HG02885 (cell line): ENCODE measurements around the gene PRKN.
"Not testable (repeated sequence)": the region's sequence is repeated elsewhere in the genome, so short reads cannot be mapped to it uniquely, and the experiment has no call there.

Experiments used
- ATAC-seq: cut with Tn5 transposase; IDR thresholded peaks from one replicate; pipeline ENCODE4 v1.9.1; 2021; ENCODE audit warnings: mild to moderate bottlenecking; ENCODE audit not compliant: unreplicated experiment, poor library complexity

Gene PRKN

GRCh38 chr6:161903584-161904212 is 823.9 kb downstream of the PRKN start:
- ATAC-seq: no peak

- no peak for ATAC-seq
Measured at GRCh38 chr6:161901740-161902426, 825.7 kb downstream of the PRKN start.

DNA sequence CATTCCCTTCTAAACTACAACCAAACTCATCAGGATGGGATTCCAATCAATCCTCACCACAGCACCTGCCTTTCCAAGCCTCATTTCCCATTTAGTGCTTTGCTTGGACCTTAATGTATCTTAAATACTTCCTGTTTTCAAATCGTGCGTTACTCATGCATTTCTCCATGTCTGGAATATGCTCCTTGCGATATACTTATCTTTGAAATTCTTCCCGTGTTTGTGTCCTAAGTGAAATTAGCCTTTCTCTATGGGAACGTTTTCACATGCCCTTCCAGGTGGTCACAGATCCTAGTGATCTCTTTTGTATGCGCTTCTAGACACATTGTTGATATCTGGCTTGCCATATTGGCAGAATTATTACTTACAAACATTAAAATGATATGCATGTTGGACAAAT is 833.1 kb downstream of the PRKN start:
- ATAC-seq: no peak

- no peak for ATAC-seq
Measured at GRCh38 chr6:161891542-161891941, 836.0 kb downstream of the PRKN start.

DNA sequence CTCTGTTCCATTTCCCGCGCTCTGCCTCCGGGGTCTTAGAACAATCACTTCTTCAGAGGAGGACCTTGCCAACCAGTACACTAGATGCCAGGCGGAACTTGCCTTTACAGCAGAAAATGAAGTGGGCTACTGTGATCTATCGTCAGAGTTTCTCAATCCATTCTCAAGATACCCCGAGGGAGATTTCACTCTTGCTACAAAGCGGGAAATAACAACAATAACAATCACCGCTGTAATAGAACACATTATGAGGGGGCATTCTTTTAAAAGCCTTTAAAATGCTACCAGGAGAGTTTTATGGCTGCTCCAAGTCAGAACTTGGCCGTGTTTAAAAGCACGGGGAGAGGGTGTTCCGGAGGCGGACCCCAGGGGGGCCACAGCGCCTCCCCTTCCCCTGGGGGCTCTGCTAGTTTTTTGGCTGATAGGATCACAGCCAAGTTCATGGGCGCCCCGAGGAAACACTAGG is 836.7 kb downstream of the PRKN start:
- ATAC-seq: no peak

DNA sequence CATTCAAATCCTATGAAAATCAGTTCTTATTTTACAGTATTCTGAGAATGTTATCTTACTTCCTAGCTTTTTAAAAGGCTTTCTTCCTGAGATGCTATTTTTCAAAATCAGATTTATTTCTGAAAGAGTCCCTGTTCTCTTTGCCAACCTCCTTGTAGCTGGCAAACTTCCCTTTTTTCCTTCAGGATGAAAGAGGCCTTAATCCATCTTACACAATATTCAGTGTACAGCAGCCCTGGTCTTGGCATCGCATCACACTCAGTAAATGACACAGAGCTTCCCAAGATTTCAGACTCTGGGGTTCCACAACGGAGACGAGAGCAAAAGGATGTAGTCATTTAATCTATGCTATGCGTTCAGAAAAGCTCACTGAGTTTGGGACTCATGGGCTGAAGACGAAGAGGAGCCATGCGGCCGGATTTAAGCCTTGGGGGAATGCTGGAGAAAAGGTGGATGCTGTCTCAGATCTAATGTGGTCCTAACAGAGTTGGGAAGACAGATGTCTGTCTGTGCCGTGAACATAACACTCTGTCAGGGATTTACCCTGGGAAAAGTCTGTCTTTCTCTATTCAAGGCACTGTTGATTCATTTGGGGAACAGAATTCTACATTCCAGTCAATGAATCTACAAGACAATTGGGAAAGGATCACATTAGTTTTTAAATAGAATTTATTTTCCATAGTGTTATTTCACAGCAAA is 837.3 kb downstream of the PRKN start:
- no peak for ATAC-seq

DNA sequence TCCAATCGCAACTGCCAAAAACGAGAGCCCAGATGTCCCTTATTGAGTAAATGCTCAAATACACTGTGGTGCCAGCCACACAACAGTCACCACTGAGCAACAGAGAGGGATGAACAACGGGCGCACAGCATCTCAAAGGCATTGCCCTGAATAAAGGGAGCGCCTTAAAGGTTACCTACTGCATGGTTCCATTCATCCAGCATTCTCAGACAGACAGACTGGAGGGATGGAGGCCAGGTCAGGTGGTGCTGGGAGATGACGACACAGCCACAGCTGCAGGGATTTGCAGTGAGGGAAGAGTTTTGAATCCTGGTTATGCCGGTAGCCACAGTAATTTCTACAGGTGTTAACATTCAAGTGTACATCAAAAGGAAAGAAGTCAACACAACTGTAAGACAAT is 838.2 kb downstream of the PRKN start:
- no peak for ATAC-seq

GRCh38 chr6:161886545-161886944 is 841.0 kb downstream of the PRKN start:
- ATAC-seq: not testable (repeated sequence)

- ATAC-seq: no peak
Measured at GRCh38 chr6:161884782-161885181, 842.8 kb downstream of the PRKN start.

DNA sequence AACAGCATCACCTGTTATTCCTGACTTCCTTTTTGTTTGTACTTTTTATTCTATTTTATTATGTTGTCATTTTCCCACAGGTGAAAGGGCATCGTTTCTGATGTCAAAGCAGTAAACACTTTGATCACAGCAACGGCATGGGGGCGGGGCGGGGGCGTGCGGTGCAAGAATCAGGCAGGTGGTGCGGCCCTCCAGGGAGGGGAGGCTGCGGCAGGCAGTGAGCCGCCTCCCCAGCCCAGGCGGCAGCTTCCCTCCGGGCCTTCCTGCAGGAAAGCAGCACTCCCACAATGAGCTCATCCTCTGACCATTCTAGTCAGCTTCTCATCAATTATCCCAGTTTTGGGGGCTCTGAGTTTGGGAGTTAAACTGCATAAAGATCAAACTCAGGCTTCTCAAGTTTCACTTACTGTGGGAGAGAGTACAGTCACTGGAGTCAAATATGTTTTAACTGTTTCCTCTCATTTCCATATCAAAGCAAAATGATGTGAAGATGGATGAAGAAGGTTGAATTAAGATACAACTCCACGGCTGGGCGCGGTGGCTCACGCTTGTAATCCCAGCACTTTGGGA is 845.3 kb downstream of the PRKN start:
- ATAC-seq: no peak

DNA sequence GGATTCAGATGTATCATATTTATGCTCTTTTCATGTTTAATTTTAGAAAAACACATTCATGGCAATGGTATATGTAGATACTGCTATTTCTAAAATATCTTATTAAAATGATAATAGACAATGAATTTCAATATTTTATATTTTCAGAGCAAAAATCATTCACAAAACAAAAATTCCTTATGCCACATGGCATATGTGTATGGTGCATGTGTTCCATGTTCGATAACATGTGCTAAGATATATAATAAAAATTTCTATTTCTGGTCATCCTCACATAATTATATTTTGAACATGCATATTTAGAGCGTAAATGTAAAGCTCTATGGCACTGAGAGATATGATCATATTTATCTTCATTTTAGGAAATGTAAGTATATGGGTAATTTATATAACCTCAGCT is 847.5 kb downstream of the PRKN start:
- no peak for ATAC-seq

DNA sequence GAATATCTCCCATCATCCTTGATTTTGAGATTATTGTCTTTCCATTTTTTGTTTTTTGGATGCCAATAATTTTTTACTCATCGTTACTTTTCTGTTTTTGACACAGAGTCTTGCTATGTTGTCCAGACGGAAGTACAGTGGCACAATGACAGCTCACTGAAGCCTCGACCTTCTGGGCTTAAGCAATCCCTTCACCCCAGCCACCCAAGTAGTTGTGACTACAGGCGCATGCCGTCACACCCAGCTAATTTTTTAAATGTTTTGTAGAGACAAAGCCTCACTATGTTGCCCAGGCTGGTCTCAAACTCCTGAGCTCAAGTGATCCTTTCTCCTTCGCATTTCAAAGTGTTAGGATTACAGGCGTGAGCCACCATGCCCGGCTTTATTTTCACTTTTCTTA is 851.3 kb downstream of the PRKN start:
- ATAC-seq: no peak

DNA sequence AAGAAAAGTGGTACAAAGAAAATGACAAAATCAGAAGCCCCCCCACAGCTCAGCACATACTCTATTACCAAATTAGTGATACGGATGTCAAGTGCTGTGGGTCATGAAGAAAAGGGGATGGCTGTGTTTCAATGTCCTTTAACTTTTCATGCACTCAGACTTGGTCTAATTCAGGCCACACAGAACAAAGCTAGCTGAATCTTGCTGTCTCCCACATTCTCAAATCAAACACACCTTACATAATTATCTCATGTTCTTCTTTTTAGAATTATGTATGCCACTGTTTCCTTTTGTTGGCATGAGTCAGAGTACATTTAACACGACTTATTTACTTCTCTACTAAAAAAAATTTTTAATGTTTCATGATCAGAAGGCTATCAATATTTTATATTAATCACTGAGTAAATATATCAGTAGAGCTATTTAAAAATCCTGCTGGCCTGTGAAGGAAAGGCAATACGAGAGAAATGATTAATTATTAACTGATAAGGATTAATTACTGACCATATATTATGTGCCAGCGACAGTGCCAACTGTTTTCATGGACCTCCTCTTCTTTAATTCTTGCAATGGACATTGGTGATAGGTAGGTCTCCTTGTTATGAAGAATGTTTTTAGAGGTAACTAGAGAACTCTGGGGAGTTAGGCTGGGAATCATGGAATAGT is 857.2 kb downstream of the PRKN start:
- no peak for ATAC-seq

GRCh38 chr6:161869491-161869890 is 858.1 kb downstream of the PRKN start:
- no peak for ATAC-seq

DNA sequence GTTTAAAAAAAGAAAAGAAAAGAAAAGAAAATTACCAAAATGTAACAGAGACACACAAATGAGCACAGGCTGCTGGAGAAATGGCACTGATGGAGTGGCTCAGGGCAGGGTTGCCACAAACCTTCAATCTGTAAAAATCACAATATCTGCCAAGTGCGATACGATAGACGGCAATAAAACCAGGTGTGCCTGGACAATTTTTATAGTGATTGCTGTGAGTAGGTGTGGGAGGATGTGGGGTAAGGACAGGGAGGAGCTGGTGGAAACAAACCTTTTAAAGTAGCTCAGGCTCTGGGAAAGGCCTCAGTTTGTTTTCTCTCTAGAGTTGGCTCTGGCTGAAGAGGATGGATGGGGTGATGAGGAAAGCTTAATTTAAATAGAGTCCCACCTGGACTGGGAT is 861.0 kb downstream of the PRKN start:
- ATAC-seq: no peak

DNA sequence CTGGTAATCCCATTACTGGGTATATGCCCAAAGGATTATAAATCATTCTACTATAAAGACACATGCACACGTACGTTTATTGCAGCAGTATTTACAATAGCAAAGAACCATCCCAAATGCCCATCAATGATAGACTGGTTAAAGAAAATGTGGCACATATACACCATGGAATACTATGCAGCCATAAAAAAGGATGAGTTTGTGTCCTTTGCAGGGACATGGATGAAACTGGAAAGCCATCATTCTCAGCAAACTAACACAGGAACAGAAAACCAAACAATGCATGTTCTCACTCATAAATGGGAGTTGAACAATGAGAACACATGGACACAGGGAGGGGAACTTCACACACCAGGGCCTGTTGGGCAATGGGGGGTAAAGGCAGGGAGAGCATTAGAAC is 866.5 kb downstream of the PRKN start:
- not testable (repeated sequence) for ATAC-seq

GRCh38 chr6:161853657-161854056 is 873.9 kb downstream of the PRKN start:
- ATAC-seq: no peak

DNA sequence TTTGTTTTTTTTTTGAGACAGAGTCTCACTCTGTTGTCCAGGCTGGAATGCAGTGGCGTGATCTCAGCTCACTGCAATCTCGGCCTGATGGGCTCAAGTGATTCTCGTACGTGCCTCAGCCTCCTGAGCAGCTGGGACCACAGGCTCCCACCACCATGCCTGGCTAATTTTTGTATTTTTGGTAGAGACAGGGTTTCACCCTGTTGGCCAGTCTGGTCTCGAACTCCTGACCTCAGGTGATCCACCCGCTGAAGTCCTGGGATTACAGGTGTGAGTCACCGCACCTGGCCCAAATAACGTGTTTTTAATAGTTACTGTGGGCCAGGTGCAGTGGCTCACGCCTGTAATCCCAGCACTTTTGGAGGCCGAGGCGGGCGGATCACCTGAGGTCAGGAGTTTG is 876.1 kb downstream of the PRKN start:
- ATAC-seq: not testable (repeated sequence)

GRCh38 chr6:161850562-161850961 is 877.0 kb downstream of the PRKN start:
- no peak for ATAC-seq

DNA sequence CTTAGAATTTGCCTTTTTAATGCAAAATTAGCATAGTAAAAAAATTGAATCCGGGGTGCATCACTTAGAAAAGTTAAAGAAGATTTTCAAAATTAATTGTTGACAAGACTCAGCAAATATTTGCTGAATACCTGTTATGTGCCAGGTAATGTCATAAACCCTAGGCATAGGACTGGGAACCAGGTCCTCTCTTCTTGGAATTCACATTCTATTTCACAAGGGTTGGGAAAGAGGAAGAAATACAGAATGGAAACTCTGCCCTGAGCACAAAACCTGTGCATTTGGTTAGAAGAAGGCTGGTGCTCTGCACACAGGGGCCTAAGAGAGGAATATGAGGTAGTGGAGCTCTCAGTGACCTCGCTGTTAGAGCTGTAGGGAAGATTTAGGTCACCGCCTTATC is 879.9 kb downstream of the PRKN start:
- no peak for ATAC-seq

DNA sequence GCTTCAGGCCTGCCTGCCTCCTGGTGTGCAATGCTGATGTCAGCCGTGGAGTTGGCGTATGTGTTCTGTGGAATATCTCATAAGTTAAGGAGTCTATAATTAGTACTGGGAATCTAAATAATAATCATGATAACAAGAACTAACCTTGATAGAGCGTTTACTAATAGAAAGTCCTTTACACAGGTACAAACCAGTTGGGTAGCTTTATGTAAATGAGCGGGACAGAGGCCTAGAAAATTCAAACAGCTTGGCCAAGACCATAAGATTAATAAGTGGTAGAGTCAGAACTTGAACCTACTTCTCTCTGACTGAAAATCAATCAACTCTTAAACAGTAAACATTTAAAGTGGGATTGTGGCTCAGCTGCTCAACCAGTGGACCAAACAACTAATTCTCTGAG is 882.8 kb downstream of the PRKN start:
- no peak for ATAC-seq
